T47D (cell line): ENCODE results near the gene XCL1.

Experiments
- DNase-seq, 2 experiments: peaks; one replicate each; pipeline versions ENCODE4 v3.0.0 to v3.0.0-alpha.2; 2011 to 2012; ENCODE audit warnings: low read depth in 1 of 2, low spot score in 1 of 2
- JUND ChIP-seq: IDR thresholded peaks from 2 replicates; pipeline ENCODE4 v1.6.1; 2012; ENCODE audit warnings: low read depth
- in situ Hi-C: cut with HindIII; loops from 2 replicates; pipeline ENCODE4 v1.10.0; 2016; ENCODE audit warnings: low sequenced_read_pairs, low pct_unique_long_range_greater_than_20kb

XCL1 gene

DNA sequence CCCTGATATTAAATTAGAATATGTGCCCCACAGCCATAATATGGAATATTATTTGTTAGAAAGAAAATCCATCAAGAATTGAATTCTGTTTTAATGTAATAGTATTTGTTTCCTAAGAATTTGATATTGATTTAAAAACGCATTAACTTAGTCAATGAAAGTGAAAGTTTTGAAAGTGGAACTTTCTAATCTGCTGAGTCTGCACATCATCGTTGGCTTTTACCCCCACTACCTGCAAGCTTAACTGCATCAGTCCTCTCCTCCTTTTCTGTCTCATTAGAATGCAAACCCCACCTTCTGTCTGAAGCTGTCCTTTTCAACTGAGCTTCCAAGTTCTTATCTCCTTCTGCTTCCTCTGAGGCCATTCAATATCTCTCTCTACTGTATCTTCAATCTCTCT is 42.5 kb downstream of the XCL1 start:
- TF ChIP-seq JUND: no peak
- DNase-seq: no peak
- in situ Hi-C loops: no loop called here

- DNase-seq: peak; percentile 23 to 89
- in situ Hi-C loops: no loop called here
- TF ChIP-seq JUND: no peak
These were observed 45.0 kb downstream of the XCL1 start for GRCh38 chr1:168621356-168621755.

DNA sequence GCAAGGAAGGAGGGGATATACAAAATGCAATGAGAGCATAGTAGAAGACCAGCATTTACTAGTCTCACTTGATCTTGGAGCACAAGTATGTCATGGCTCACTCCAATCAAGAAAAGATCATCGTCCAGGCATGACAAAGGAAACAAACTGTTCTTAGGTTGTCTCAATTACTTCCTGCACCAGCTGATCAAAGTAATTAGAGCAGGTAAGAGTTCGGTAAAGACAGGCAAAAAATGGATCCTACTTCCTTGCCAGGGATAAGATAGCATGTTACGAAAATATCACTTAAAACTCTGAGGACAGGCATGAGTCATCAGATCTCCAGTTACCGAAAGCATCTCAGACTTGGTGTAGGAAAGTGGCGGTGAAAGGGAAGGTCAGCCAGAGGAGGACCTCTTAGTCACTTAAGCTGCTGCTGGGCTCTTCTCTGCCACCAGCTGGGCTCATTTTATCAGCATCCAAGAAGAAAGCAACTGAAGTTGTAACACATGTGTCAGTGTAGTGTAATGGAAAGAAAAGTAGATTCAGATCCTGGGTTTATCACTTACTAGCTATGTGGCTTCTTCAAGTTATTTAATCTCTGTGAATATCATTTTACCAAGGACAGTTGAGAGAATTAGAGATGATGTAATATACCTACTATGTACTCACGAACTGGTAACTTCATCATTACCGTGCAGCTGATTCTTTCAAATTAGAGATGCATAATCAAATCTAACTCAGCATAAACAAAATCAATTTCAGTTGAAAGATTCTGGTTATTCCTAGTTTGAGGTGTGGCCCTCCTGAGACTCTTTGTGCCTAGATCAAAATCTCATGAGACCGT is 46.8 kb downstream of the XCL1 start:
- no peak for TF ChIP-seq JUND
- in situ Hi-C loops: no loop called here
- no peak for DNase-seq

GRCh38 chr1:168623831-168624230 is 47.4 kb downstream of the XCL1 start:
- no peak for TF ChIP-seq JUND
- DNase-seq: no peak
- in situ Hi-C loops: no loop called here

DNA sequence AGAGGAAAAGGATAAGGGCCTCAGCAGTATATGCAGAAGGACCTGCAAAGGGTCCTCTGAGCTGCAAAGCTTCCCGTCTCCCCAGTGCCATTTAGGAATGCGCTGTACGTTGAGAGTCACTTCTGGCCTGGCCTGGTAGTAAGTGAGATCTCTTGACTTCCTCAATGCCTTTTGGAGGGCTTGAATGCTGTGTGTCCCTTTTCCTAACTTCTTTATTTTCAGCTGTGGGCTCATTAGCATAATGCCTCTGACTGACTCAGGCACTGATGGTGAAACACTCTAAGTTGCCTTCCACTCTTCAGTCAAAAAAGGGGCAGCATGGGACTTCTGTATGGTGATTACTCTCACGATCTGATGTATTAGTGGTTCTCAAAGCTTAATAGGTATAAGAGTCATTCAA is 49.9 kb downstream of the XCL1 start:
- no peak for TF ChIP-seq JUND
- in situ Hi-C loops: no loop called here
- DNase-seq: no peak

DNA sequence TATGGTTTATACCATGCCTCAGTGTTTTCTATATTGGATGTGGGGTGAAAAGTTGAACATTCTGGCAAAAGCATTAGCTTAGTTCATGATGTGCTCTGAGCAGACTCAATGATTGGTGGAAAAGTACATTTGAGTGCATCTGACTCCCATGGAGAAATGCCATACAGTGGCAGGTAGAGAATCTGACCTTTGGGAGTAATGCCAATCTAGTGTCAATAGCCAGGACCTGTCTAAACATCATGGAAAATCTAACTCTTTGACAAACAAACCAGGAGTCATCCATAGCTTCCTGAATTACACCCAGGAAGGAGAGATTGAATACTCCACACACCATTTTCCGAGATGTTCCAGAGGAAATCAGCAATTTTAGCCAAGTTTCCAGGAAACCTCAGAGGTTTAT is 51.0 kb downstream of the XCL1 start:
- DNase-seq: peak in 1 of 2 experiments; percentile 47
- in situ Hi-C loops: no loop called here
- no peak for TF ChIP-seq JUND

- no peak for DNase-seq
- in situ Hi-C loops: no loop called here
- TF ChIP-seq JUND: no peak
These were observed 52.4 kb downstream of the XCL1 start for GRCh38 chr1:168628807-168629206.

- no peak for DNase-seq
- TF ChIP-seq JUND: no peak
- in situ Hi-C loops: no loop called here
These were observed 53.1 kb downstream of the XCL1 start for GRCh38 chr1:168629466-168629865.
